Measurements from ENCODE around the gene NANOS2. TPM values are rescaled to one million over a fixed set of nuclear protein-coding genes. Genes with fewer than 3 reads are reported as not detected.

The NANOS2 gene
- total and polyA plus RNA-seq, 9 of the 15 experiments (the other 6 are each of a cell fraction or from before 2014, with no cell fraction given): not detected

DNA sequence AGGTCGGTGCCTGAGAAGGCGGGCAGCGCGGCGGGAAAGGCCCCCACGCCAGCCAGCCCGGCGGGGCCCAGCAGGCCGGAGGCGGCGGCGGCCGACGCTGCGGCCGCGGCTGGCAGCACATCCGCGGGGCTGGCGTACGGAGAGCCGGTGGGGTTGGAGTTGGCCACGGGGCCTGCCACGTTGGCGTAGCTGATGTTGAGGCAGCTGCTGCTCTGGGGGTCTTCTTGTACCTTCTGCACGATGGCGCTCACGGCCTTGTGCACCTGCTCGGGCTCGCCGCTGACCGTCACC is 25.9 kb upstream of the NANOS2 start:
- H3K27ac ChIP-seq (ENCODE audit: extremely low read depth, low read depth, low read length): no peak overlapping the region
- H2AFZ ChIP-seq (ENCODE audit: low read depth, low read length): no peak overlapping the region
- BruUV-seq (replicated peaks): no TSS peak
- H3K4me3 ChIP-seq: no peak overlapping the region
- H3K36me3 ChIP-seq (ENCODE audit: control insufficient read depth, insufficient read depth, low read length): no peaks in the 10 kb centered on the region
- no peaks in the 10 kb centered on the region for H3K9me1 ChIP-seq (ENCODE audit: control insufficient read depth, insufficient read depth, low read length)
- H3K79me2 ChIP-seq (ENCODE audit: control insufficient read depth, insufficient read depth, low read length): no peaks in the 10 kb centered on the region
- DNase-seq (ENCODE audit: extremely low read depth in 1 of 4, low spot score in 3 of 4) (no peak), FAIRE-seq (no peak), ATAC-seq (no peak)
- intact Hi-C loops (cut with micrococcal nuclease) (no loop called here), in situ Hi-C loops (cut with MboI) (no loop called here)
- TF ChIP-seq, protein P1, sequence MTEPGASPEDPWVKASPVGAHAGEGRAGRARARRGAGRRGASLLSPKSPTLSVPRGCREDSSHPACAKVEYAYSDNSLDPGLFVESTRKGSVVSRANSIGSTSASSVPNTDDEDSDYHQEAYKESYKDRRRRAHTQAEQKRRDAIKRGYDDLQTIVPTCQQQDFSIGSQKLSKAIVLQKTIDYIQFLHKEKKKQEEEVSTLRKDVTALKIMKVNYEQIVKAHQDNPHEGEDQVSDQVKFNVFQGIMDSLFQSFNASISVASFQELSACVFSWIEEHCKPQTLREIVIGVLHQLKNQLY (CRISPR knock-in tag; conservative IDR thresholded peaks at IDR 0.05): no peak
- TF ChIP-seq NFIX (CRISPR knock-in tag; IDR thresholded peaks at IDR 0.05; ENCODE audit: low read depth) (no peak), SMC3 (conservative IDR thresholded peaks at IDR 0.05; ENCODE audit: insufficient read depth, low read depth, low read length) (no peak), ZC3H8 (IDR thresholded peaks at IDR 0.05) (no peak), SETDB1 (IDR thresholded peaks at IDR 0.05; ENCODE audit: low read length) (no peak), ARID2 (IDR thresholded peaks at IDR 0.05) (no peak), ZNF121 (CRISPR knock-in tag; conservative IDR thresholded peaks at IDR 0.05) (no peak), DDX20 (tag; IDR thresholded peaks at IDR 0.05; ENCODE audit: low read depth) (no peak), ZZZ3 (IDR thresholded peaks at IDR 0.05) (no peak), NCOA1 (IDR thresholded peaks at IDR 0.05; ENCODE audit: low read depth) (no peak), ZEB2 (IDR thresholded peaks at IDR 0.05) (no peak), MTA2 (IDR thresholded peaks at IDR 0.05; ENCODE audit: low read depth) (no peak)
- TF ChIP-seq, protein P2, sequence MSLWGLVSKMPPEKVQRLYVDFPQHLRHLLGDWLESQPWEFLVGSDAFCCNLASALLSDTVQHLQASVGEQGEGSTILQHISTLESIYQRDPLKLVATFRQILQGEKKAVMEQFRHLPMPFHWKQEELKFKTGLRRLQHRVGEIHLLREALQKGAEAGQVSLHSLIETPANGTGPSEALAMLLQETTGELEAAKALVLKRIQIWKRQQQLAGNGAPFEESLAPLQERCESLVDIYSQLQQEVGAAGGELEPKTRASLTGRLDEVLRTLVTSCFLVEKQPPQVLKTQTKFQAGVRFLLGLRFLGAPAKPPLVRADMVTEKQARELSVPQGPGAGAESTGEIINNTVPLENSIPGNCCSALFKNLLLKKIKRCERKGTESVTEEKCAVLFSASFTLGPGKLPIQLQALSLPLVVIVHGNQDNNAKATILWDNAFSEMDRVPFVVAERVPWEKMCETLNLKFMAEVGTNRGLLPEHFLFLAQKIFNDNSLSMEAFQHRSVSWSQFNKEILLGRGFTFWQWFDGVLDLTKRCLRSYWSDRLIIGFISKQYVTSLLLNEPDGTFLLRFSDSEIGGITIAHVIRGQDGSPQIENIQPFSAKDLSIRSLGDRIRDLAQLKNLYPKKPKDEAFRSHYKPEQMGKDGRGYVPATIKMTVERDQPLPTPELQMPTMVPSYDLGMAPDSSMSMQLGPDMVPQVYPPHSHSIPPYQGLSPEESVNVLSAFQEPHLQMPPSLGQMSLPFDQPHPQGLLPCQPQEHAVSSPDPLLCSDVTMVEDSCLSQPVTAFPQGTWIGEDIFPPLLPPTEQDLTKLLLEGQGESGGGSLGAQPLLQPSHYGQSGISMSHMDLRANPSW (CRISPR knock-in tag; IDR thresholded peaks at IDR 0.05): no peak
- H3K27me3 ChIP-seq (ENCODE audit: control insufficient read depth in 2 of 2, insufficient read depth in 2 of 2, low read length in 2 of 2): peaks cover 26 to 30% of the 10 kb centered on the region in 2 experiments; a peak in 4 of 5 replicates
- ChIA-PET POLR2A (no interaction called here), CTCF (ENCODE audit: low intra/inter-chr PET ratio) (no interaction called here)
- 31% methylated on average over 29 of the region's 32 CpGs for WGBS (ENCODE audit: insufficient coverage, low coverage, missing lambda C conversion rate)
- no peak overlapping the region for H3K4me2 ChIP-seq (ENCODE audit: insufficient read depth, low read length)
- no peaks in the 10 kb centered on the region for H4K20me1 ChIP-seq (replicated peaks; ENCODE audit: control insufficient read depth, insufficient read depth, low read length)
- H3K9me3 ChIP-seq (replicated peaks; ENCODE audit: control insufficient read depth, insufficient read depth, low read depth, low read length): no peaks in the 10 kb centered on the region
- no peak overlapping the region for H3K9ac ChIP-seq (ENCODE audit: insufficient read depth in 1 of 2, low read depth in 2 of 2, low read length in 2 of 2)
- H3K4me1 ChIP-seq (replicated peaks in 1 of 2; ENCODE audit: control insufficient read depth in 2 of 2, insufficient read depth in 2 of 2, low read length in 2 of 2): peaks cover 0 to 10% of the 10 kb centered on the region in 2 experiments; a peak in 3 of 5 replicates

All from K562 (cell line).